ENCODE measurements around the gene DYNLT1. TPM values are rescaled to one million over a fixed set of nuclear protein-coding genes. Genes with fewer than 3 reads are reported as not detected.
"Not testable (repeated sequence)": the region's sequence is repeated elsewhere in the genome, so short reads cannot be mapped to it uniquely, and the experiment has no call there.

DYNLT1 gene
- total RNA-seq, 1 experiment from 2014 or later: 96.6 TPM

- H3K36me3 Mint-ChIP-seq (ENCODE audit: insufficient read depth, unreplicated experiment): peaks cover 59% of the 10 kb centered on the region
- no peak overlapping the region for H3K27ac Mint-ChIP-seq (ENCODE audit: unreplicated experiment)
- ChIA-PET POLR2A (no interaction called here), CTCF (no interaction called here)
- no peak overlapping the region for H3K4me3 Mint-ChIP-seq (ENCODE audit: unreplicated experiment)
- H3K4me1 Mint-ChIP-seq (ENCODE audit: low read depth, unreplicated experiment): peaks cover 10% of the 10 kb centered on the region
- H3K9me3 ChIP-seq: no peaks in the 10 kb centered on the region
- BruUV-seq (replicated peaks): no TSS peak
- H3K36me3 ChIP-seq (ENCODE audit: control insufficient read depth, insufficient read depth, low read length): peaks cover 3% of the 10 kb centered on the region; the same call in 1 of the 2 replicates
- H3K4me1 ChIP-seq: no peaks in the 10 kb centered on the region
- no peak overlapping the region for H3K4me3 ChIP-seq (ENCODE audit: low read depth, low read length)
- H3K27me3 ChIP-seq (replicated peaks; ENCODE audit: control insufficient read depth, insufficient read depth, low read length): no peaks in the 10 kb centered on the region; the same call in 1 of the 2 replicates
- no peak for TF ChIP-seq CTCF (IDR thresholded peaks at IDR 0.05; ENCODE audit: insufficient read depth in 1 of 2, low read depth in 1 of 2, low read length in 1 of 2, severe bottlenecking in 1 of 2, unreplicated experiment in 1 of 2)
- intact Hi-C loops (cut with micrococcal nuclease; ENCODE audit: unreplicated experiment): no loop called here
- no peaks in the 10 kb centered on the region for H3K9me3 Mint-ChIP-seq (ENCODE audit: unreplicated experiment)
- H3K27me3 Mint-ChIP-seq (ENCODE audit: insufficient read depth, unreplicated experiment): no peaks in the 10 kb centered on the region
- DNase-seq: no peak
Observed at GRCh38 chr6:158635427-158636073, 9.0 kb downstream of the DYNLT1 start.

- H3K4me1 ChIP-seq: no peaks in the 10 kb centered on the region
- no peaks in the 10 kb centered on the region; the same call in 1 of the 2 replicates for H3K27me3 ChIP-seq (replicated peaks; ENCODE audit: control insufficient read depth, insufficient read depth, low read length)
- intact Hi-C loops (cut with micrococcal nuclease; ENCODE audit: unreplicated experiment): no loop called here
- H3K36me3 ChIP-seq (ENCODE audit: control insufficient read depth, insufficient read depth, low read length): peaks cover 3% of the 10 kb centered on the region; the same call in 1 of the 2 replicates
- DNase-seq: no peak
- Mint-ChIP-seq H3K4me3 (ENCODE audit: unreplicated experiment) (no peak overlapping the region), H3K4me1 (ENCODE audit: low read depth, unreplicated experiment) (peaks cover 7% of the 10 kb centered on the region), H3K9me3 (ENCODE audit: unreplicated experiment) (no peaks in the 10 kb centered on the region), H3K36me3 (ENCODE audit: insufficient read depth, unreplicated experiment) (peaks cover 60% of the 10 kb centered on the region), H3K27ac (ENCODE audit: unreplicated experiment) (no peak overlapping the region), H3K27me3 (ENCODE audit: insufficient read depth, unreplicated experiment) (no peaks in the 10 kb centered on the region)
- no peak for TF ChIP-seq CTCF (IDR thresholded peaks at IDR 0.05; ENCODE audit: insufficient read depth in 1 of 2, low read depth in 1 of 2, low read length in 1 of 2, severe bottlenecking in 1 of 2, unreplicated experiment in 1 of 2)
- H3K4me3 ChIP-seq (ENCODE audit: low read depth, low read length): no peak overlapping the region
- POLR2A ChIA-PET: no interaction called here
- H3K9me3 ChIP-seq: no peaks in the 10 kb centered on the region
- BruUV-seq (replicated peaks): no TSS peak
- CTCF ChIA-PET: no interaction called here
Observed at GRCh38 chr6:158634695-158635426, 9.7 kb downstream of the DYNLT1 start.

- intact Hi-C loops (cut with micrococcal nuclease; ENCODE audit: unreplicated experiment): no loop called here
- H3K4me3 Mint-ChIP-seq (ENCODE audit: unreplicated experiment): no peak overlapping the region
- POLR2A ChIA-PET: no interaction called here
- no peak overlapping the region for H3K27ac Mint-ChIP-seq (ENCODE audit: unreplicated experiment)
- Histone ChIP-seq H3K4me1 (no peaks in the 10 kb centered on the region), H3K9me3 (no peaks in the 10 kb centered on the region), H3K27me3 (replicated peaks; ENCODE audit: control insufficient read depth, insufficient read depth, low read length) (no peaks in the 10 kb centered on the region; the same call in 1 of the 2 replicates), H3K4me3 (ENCODE audit: low read depth, low read length) (no peak overlapping the region), H3K36me3 (ENCODE audit: control insufficient read depth, insufficient read depth, low read length) (peaks cover 3% of the 10 kb centered on the region; the same call in 1 of the 2 replicates)
- DNase-seq: no peak
- H3K9me3 Mint-ChIP-seq (ENCODE audit: unreplicated experiment): no peaks in the 10 kb centered on the region
- peaks cover 7% of the 10 kb centered on the region for H3K4me1 Mint-ChIP-seq (ENCODE audit: low read depth, unreplicated experiment)
- no peaks in the 10 kb centered on the region for H3K27me3 Mint-ChIP-seq (ENCODE audit: insufficient read depth, unreplicated experiment)
- no TSS peak for BruUV-seq (replicated peaks)
- CTCF ChIA-PET: no interaction called here
- H3K36me3 Mint-ChIP-seq (ENCODE audit: insufficient read depth, unreplicated experiment): peaks cover 56% of the 10 kb centered on the region
- no peak for TF ChIP-seq CTCF (IDR thresholded peaks at IDR 0.05; ENCODE audit: insufficient read depth in 1 of 2, low read depth in 1 of 2, low read length in 1 of 2, severe bottlenecking in 1 of 2, unreplicated experiment in 1 of 2)
Observed at GRCh38 chr6:158633127-158633526, 11.4 kb downstream of the DYNLT1 start.

DNA sequence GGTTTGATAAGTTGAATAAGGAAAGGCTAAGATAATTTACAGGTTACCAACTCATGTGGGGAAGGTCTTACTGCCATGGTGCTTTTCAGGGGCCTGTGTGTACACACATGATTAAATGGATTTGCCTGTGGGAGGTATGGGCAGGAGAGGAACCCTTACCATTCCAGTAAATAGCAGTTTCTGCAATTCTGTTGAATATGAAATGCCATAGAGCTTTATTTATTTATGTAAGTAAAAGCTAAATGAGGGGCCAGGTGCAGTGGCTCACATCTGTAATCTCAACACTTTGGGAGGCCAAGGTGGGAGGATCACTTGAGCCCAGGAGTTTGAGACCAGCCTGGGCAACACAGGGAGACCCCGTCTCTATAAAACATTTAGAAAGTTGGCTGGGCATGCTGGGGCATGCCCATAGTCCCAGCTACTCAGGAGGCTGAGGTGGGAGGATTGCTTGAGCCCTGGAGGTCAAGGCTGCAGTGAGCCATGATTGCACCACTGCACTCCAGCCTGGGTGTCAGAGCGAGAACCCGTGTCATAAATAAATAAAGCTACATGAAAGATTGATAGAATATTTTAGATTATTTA lies 11.9 kb downstream of the DYNLT1 start:
- H3K4me1 ChIP-seq; POLR2A ChIA-PET; H3K4me3 Mint-ChIP-seq (ENCODE audit: unreplicated experiment); H3K36me3 ChIP-seq (ENCODE audit: control insufficient read depth, insufficient read depth, low read length); H3K9me3 Mint-ChIP-seq (ENCODE audit: unreplicated experiment); BruUV-seq (replicated peaks); H3K27me3 Mint-ChIP-seq (ENCODE audit: insufficient read depth, unreplicated experiment); intact Hi-C loops (cut with micrococcal nuclease; ENCODE audit: unreplicated experiment); H3K4me3 ChIP-seq (ENCODE audit: low read depth, low read length); H3K27ac Mint-ChIP-seq (ENCODE audit: unreplicated experiment); H3K27me3 ChIP-seq (replicated peaks; ENCODE audit: control insufficient read depth, insufficient read depth, low read length); H3K9me3 ChIP-seq; DNase-seq; H3K4me1 Mint-ChIP-seq (ENCODE audit: low read depth, unreplicated experiment); CTCF ChIA-PET: not testable (repeated sequence)
- H3K36me3 Mint-ChIP-seq (ENCODE audit: insufficient read depth, unreplicated experiment): peaks cover 60% of the 10 kb centered on the region
